Glomerular endothelial cell (primary cell): ENCODE measurements around the gene KRT222. TPM values are rescaled to one million over a fixed set of nuclear protein-coding genes. Genes with fewer than 3 reads are reported as not detected.
A peak's percentile ranks its signal among the peaks of the same experiment; 100 is the strongest.

Experiments used
- DNase-seq: peaks from one replicate; pipeline ENCODE4 v3.0.0-alpha.2; 2011; ENCODE audit warnings: low read depth, low spot score; ENCODE audit errors: extremely low read depth
- total RNA-seq: library from RNA; depleted of rRNA; stranded (reverse); fragments of >200 nt; gene quantifications from 2 replicates; pipeline ENCODE4 v1.2.3, GENCODE V29; 2015

The KRT222 gene
- total RNA-seq, 1 donor from 2014 or later: not detected

GRCh38 chr17:40616592-40616991 is 48.4 kb downstream of the KRT222 start:
- no peak for DNase-seq

GRCh38 chr17:40615841-40616476 is 49.0 kb downstream of the KRT222 start:
- no peak for DNase-seq

GRCh38 chr17:40615068-40615840 is 49.7 kb downstream of the KRT222 start:
- DNase-seq: peak; percentile 16

GRCh38 chr17:40614431-40615067 is 50.4 kb downstream of the KRT222 start:
- no peak for DNase-seq

GRCh38 chr17:40613467-40614154 is 51.4 kb downstream of the KRT222 start:
- no peak for DNase-seq

GRCh38 chr17:40612599-40613244 is 52.3 kb downstream of the KRT222 start:
- DNase-seq: no peak

GRCh38 chr17:40611840-40612474 is 53.0 kb downstream of the KRT222 start:
- no peak for DNase-seq

- DNase-seq: no peak
These were observed 54.6 kb downstream of the KRT222 start for GRCh38 chr17:40610359-40610758.

GRCh38 chr17:40608061-40608581 is 56.9 kb downstream of the KRT222 start:
- DNase-seq: no peak

GRCh38 chr17:40607641-40608040 is 57.3 kb downstream of the KRT222 start:
- no peak for DNase-seq

GRCh38 chr17:40606548-40607353 is 58.2 kb downstream of the KRT222 start:
- no peak for DNase-seq

- no peak for DNase-seq
These were observed 59.7 kb downstream of the KRT222 start for GRCh38 chr17:40605306-40605705.

Other genes with a start within 250 kb of the KRT222 start
- 23.8 and 26.8 TPM in 2 replicates for gene TOP2A, start 247.3 kb downstream of the KRT222 start, total RNA-seq
- 207 and 577 TPM in 2 replicates for gene IGFBP4, start 221.7 kb downstream of the KRT222 start, total RNA-seq
- not detected in 2 replicates for gene TNS4, start 163.6 kb downstream of the KRT222 start, total RNA-seq
- gene CCR7, start 99.7 kb downstream of the KRT222 start, total RNA-seq: 0.05 TPM in 1 of 2 replicates, not detected in the other
- gene SMARCE1, start 17.4 kb downstream of the KRT222 start, total RNA-seq: 104 and 106 TPM in 2 replicates
- not detected in 2 replicates for gene KRT24, start 38.6 kb upstream of the KRT222 start, total RNA-seq
- not detected in 2 replicates for gene KRT25, start 90.2 kb upstream of the KRT222 start, total RNA-seq
- gene KRT26, start 107.0 kb upstream of the KRT222 start, total RNA-seq: not detected in 2 replicates
- not detected in 2 replicates for gene KRT27, start 117.4 kb upstream of the KRT222 start, total RNA-seq
- gene KRT28, start 134.8 kb upstream of the KRT222 start, total RNA-seq: not detected in 2 replicates
- 18.2 and 24.8 TPM in 2 replicates for gene KRT10, start 157.4 kb upstream of the KRT222 start, total RNA-seq
- gene KRT12, start 202.0 kb upstream of the KRT222 start, total RNA-seq: not detected in 2 replicates
- not detected in 2 replicates for gene KRT20, start 220.1 kb upstream of the KRT222 start, total RNA-seq